Fibroblast of mammary gland (primary cell): ENCODE measurements around the gene STK10.

Source experiments
- DNase-seq: peaks from one replicate; pipeline ENCODE4 v3.0.0-alpha.2; 2010; ENCODE audit warnings: low read depth
- H3K4me3 ChIP-seq: 2 replicates; pipeline ENCODE4 v1.5.1; 2011; ENCODE audit warnings: low read depth, mild to moderate bottlenecking, low read length, moderate library complexity; ENCODE audit not compliant: control insufficient read depth
- CTCF ChIP-seq: conservative IDR thresholded peaks from 2 replicates; pipeline ENCODE4 v1.5.1; 2011; ENCODE audit warnings: low read depth, low read length, inconsistent platforms; ENCODE audit not compliant: control insufficient read depth, insufficient read depth

STK10 gene

GRCh38 chr5:172223901-172224873, 36.2 kb upstream of the STK10 start:
- no peak for TF ChIP-seq CTCF
- no peak for DNase-seq
- no peak overlapping the region for H3K4me3 ChIP-seq

GRCh38 chr5:172219296-172219695, 31.3 kb upstream of the STK10 start:
- no peak for TF ChIP-seq CTCF
- no peak overlapping the region for H3K4me3 ChIP-seq
- no peak for DNase-seq

GRCh38 chr5:172216345-172216744, 28.3 kb upstream of the STK10 start:
- TF ChIP-seq CTCF = no peak
- DNase-seq = no peak

GRCh38 chr5:172213126-172213525, 25.1 kb upstream of the STK10 start:
- H3K4me3 ChIP-seq = no peak overlapping the region
- TF ChIP-seq CTCF = no peak
- no peak for DNase-seq

More at GRCh38 chr5:172216345-172216744, 28.3 kb upstream of the STK10 start:
- H3K4me3 ChIP-seq = no peak overlapping the region

GRCh38 chr5:172211676-172212075, 23.7 kb upstream of the STK10 start:
- DNase-seq = no peak
- TF ChIP-seq CTCF = no peak
- no peak overlapping the region for H3K4me3 ChIP-seq

- H3K4me3 ChIP-seq = no peak overlapping the region
- TF ChIP-seq CTCF = no peak
- no peak for DNase-seq
Observed at GRCh38 chr5:172209714-172210113, 21.7 kb upstream of the STK10 start.
